ENCODE data around the gene NR5A1. TPM values are rescaled to one million over a fixed set of nuclear protein-coding genes. Genes with fewer than 3 reads are reported as not detected.

NR5A1 gene
- total RNA-seq, 4 donors from 2014 or later, result not detected

DNA sequence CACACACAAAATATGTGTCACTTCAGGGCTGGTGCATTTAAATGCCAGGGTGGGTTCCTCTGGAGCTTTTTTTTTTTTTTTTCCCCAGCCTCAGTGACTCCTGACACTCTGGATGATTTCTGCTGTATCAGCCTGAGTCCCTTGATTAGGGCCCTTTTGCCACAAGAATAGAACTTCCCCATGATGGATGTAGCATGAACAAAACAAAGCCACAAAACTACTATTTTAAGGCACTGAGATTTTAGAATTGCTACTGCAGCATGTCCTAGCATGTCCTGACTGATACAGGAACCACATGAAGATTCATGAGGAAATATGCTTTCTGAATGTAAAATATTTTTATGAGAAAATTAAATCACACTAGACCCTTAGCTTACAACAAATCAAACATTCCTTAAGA lies 70.9 kb downstream of the NR5A1 start:
- no peak overlapping the region for H3K4me3 ChIP-seq
- ATAC-seq, result no peak
- no peaks in the 10 kb centered on the region for H3K36me3 ChIP-seq
- TF ChIP-seq CTCF (IDR thresholded peaks at IDR 0.05) (no peak), POLR2A (IDR thresholded peaks at IDR 0.05) (no peak), POLR2AphosphoS5 (IDR thresholded peaks at IDR 0.05) (no peak), EP300 (IDR thresholded peaks at IDR 0.05) (no peak)
- peaks cover 0 to 12% (median 0%) of the 10 kb centered on the region in 3 donors for H3K9me3 ChIP-seq
- peaks cover 45% of the 10 kb centered on the region for H3K27me3 ChIP-seq
- no peaks in the 10 kb centered on the region for H3K4me1 ChIP-seq
- no peak overlapping the region for H3K27ac ChIP-seq

Other genes with a start within 250 kb of the NR5A1 start
- gene NEK6, start 249.4 kb downstream of the NR5A1 start, total RNA-seq, result 10 to 100 TPM; 13.2 to 31.7 (median 19.3) TPM
- 100 to 1,000 TPM; 116 to 152 (median 144) TPM for gene PSMB7, start 92.0 kb downstream of the NR5A1 start, total RNA-seq
- gene ADGRD2, start 56.9 kb downstream of the NR5A1 start, total RNA-seq, result not detected

Data from gastroesophageal sphincter (tissue), 4 donors.